ENCODE data around the gene VSIG10L2.

The VSIG10L2 gene

DNA sequence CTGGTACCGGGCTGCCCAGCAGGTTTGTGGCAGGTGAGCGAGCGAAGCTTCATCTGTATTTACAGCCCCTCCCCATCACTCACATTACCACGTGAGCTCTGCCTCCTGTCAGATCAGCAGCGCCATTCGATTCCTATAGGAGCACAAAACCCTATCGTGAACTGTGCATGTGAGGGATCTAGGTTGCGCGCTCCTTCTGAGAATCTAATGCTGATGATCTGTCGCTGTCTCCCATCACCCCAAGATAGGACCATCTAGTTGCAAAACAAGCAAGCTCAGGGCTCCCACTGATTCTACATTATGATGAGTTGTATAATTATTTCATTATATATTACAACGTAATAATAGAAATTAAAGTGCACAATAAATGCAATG, 15.8 kb upstream of the VSIG10L2 start:
- DNase-seq, result no peak

DNA sequence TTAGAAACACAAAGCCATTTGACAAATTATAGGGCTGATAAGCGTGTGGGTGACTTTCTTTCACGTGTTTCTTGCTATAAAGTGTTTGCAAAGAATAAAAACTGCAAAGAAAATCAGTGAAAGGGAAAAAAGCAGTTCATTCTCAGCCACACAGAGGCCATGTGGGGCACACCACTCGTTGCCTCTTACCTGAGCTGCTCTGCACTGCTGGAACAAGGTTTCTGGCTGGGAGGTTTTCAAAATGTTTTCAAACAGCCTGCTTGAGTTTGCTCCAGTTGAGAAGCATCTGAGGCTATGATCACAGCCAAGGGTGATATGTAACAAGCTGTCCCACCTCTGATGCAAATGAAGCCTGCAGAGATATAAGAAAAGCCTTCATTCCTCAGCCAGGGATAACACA, 14.7 kb upstream of the VSIG10L2 start:
- DNase-seq, result no peak

- DNase-seq, result no peak
Observed at GRCh38 chr11:125931668-125932067, 14.2 kb upstream of the VSIG10L2 start.

DNA sequence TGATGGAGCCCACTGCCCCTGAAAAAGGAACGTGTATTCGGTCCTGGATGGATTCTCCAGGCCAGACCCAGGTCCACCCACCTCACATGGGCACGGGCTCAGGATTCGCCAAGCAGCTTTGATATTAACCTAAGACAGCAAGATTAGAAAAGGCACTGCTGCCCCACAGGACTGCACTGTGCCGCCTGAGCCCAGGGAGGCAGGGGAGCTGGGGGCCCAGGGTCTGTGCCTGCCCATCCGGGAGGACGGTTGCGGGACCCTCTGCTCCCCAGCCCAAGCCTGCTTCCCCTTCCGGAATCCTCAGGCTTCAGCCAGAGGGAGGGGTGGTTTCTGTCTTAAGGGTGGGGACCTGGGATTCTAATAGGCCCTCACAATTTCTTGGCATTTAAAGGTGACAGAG, 13.5 kb upstream of the VSIG10L2 start:
- DNase-seq, result no peak

DNA sequence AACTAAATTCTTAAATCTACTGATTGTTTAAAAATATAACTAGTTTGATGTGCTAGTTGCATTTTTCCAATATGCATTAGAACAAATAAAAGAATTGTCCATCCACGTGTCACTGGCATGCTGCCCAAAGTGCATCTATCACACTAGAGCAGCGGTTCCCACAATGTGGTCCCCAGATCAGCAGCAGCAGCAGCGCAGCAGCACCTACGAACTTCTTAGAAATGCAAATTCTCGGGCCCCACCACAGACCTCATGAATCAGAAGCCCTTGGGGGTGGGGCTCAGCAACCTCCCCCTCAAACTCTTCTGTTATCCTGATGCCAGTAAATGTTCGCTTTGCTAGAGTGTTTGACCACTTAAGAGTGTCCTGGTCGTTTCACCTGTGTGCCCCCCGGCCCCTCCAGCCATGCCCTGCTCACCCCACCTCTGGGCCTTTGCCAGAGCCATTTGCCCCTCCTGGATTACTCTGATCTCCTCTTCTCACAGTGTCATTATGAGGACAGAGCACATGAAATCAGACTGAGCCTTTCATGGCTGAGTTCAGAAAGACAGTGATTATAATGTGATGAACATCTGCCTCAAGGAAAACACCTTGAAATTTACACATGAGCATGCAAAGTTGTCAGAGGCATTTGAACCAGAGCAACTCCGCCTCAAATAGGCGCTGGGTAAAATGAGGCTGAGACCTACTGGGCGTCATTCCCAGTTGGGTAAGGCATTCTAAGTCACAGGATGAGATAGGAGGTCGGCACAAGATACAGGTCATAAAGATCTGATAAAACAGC, 12.6 kb upstream of the VSIG10L2 start:
- DNase-seq, result no peak

- no peak for DNase-seq
Observed at GRCh38 chr11:125934473-125934872, 11.4 kb upstream of the VSIG10L2 start.

GRCh38 chr11:125935056-125935455, 10.8 kb upstream of the VSIG10L2 start:
- DNase-seq, result no peak

DNA sequence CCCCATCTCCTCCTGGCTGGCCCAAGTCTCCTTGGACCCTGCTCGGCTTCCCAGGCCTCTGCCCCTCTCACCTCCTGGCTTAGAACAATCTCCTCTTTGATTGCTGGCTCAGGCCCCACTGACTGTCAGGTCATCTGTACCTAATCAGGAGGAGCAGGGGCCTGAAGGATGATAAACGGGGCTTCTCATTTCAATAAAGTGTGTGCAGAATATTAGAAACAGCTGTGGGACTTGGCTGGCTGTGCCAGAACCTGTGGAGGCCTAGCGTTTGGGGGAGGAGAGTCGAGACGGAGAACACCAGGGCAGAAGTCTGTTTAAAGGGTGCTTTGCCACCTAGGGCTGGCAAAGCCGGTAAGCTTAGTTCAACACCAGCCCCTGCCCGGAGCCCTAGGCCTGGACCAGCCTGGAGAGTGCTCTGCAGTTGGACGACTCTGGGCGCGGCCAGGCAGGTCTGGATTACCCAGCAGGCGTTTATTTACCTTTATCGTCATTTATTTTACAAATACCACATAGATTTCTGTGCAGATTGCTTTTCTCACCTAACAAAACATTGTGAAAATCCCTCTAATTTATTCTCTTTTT, 10.1 kb upstream of the VSIG10L2 start:
- DNase-seq, result no peak

- no peak for DNase-seq
Observed at GRCh38 chr11:125938418-125938817, 7.4 kb upstream of the VSIG10L2 start.

GRCh38 chr11:125939081-125939521, 6.7 kb upstream of the VSIG10L2 start:
- DNase-seq, result no peak

- DNase-seq, result no peak
Observed at GRCh38 chr11:125940145-125940544, 5.7 kb upstream of the VSIG10L2 start.

DNA sequence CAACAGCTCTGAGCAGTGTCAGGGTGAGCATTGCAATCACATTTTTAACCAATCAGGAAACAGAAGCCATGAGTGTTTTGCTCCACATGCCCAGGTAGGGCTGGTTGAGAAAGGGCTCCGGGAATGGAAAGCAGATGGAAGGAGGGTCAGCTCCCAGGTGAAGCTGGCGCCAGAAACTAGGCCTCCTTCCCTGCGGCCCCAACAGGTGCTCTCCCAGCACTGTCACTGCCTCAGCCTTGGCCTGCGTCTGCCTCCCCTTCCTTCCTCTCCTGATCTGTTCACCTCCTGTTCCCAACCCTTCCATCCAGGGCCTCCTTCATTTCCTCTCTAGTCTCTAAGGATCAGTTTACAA, 4.6 kb upstream of the VSIG10L2 start:
- no peak for DNase-seq

GRCh38 chr11:125941619-125942611, 3.9 kb upstream of the VSIG10L2 start:
- DNase-seq, result peak; percentile 87

- DNase-seq, result no peak
Observed at GRCh38 chr11:125942771-125943428, 2.9 kb upstream of the VSIG10L2 start.

DNA sequence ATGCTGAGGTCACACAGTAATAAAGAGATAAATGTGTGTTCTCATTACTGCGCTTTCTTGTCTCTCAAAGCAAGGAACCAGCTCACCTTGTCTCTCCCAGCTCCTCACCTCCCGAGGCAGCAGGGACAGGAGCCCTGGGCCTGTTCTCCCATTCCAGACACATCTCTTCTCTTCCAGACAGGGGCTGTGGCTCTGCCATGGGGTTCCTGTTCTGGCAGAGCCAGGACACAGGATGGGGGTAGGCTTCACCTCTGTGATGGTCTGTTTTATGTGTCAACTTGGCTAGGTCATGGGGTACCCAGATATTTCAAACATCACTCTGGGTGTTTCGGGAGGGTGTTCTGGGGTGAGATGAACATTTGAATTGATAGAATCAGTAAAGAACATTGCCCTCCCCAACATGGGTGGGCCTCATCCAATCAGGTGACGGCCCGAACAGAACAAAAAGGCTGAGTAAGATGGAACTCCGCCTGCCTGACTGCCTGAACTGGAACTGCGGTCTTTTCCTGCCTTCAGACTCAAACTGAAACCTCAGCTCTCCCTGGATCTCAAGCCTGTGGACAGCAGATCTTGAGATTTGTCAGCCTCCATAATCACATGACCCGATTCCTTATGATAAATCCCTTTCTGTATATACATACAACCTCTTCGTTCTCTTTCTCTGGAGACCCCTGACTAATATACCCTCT, 2.0 kb upstream of the VSIG10L2 start:
- DNase-seq, result no peak

DNA sequence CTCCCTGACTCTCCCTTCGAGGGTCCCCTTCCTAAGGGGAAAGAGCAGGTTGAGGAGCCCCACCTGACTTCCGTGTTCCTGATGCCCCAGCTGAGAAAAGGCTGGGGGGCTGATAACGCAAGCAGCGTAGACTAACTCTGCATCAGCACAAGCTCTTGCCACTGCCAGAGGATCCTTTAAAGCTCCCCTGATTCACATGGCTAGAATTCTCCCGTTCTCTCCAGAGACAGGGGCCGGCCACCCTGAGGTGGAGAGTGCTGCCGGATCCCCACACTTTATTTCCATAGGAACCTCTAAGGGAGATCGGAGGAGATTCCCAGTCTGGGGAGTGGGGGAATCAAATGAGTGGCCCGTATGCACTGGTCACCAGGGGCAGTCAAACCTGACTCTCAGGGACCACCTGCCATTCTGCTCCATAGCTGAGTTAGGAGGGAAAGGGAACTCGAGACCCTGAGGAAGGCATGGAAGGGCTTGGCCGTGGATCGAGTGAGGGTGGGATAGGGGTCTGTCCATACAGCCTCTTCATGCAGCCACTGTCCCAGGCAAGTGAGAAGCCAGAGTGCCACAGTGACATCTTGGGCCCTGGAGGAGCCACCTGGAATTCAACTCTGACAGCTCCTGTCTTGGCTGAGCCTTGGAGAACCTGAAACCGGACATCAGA, 1.4 kb upstream of the VSIG10L2 start:
- DNase-seq, result no peak

DNA sequence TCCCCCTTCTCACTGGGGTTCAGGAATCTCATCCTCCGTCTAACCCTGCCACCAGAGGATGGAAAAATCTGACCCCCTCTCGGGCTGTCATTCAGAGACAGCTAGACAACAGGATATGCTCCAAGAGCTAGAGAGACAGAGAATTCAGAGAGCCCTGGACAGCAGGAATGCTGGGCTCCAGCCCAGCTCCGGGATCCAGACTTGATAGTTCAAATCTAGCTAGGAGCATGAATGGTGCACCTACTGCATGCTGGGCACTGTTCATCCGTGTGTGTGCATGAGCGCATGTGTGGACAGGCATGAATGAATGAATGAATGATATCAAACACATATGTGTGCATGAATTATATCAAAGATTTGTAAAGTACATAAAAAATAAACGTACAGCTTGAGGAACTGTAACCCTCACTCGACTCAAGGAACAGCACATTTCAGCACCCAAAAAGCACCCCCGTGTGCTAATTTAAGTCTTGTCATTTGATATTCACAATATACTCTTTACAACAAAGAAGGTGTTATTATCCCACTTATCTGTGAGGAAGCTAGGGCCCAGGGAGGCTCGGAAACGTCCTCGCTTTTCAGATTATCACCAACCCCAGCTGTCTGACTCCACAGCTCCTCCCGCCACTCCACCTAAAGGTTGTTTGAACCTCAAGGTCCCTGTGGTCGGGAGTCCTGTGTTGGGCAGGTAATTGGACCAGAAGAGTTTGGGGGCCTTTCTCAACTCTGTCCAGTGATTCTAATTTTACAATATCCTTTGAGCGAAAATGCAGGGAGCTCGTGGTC, 640 bp upstream of the VSIG10L2 start:
- DNase-seq, result no peak

DNA sequence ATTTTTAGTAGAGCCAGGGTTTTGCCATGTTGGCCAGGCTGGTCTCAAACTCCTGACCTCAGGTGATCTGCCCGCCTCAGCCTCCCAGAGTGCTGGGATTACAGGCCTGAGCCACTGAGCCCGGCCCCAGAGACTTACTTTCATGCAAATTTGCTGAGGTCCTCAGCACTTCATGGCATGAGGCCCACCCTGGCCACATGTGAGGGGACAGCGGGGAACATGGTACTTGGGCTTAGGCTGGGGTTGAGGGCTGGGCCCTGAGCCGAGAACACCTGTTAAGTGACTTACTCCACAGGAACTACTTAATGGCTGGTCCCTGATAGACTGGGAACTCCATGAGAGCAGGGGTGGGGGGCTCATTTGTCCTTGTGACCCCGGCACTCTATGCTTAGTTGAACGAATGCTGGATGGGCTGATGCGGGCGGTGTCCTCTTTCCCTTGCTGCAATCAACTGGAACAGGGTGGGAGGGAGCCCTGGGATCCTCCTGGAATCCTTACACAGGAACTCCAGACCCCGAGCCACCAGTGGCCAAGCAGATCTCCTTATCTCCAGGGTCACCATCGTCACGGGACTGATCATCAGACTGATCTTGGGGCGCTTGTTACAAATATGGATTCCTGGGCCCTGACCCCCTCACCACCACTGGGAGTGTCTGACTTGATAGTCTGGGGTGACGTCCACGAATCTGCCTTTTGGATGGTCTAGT, 1.0 kb downstream of the VSIG10L2 start:
- DNase-seq, result no peak

GRCh38 chr11:125947419-125948277, 1.8 kb downstream of the VSIG10L2 start:
- DNase-seq, result no peak

Measured in islet precursor cell (in vitro differentiated cells).